IMR-90 (cell line): ENCODE data around the gene PHF11. TPM values are rescaled to one million over a fixed set of nuclear protein-coding genes. Genes with fewer than 3 reads are reported as not detected.
"Not testable (repeated sequence)": the region's sequence is repeated elsewhere in the genome, so short reads cannot be mapped to it uniquely, and the experiment has no call there.

Source experiments
- ATAC-seq: fragments of 200-7000 bp; cut with Tn5 transposase; 2 replicates; pipeline ENCODE4 v1.9.1; 2020; ENCODE audit warnings: low read depth, mild to moderate bottlenecking, moderate library complexity
- BruUV-seq: library from RNA; stranded (reverse); fragments of 400-500 nt; replicated peaks from 2 replicates; lab custom pipeline; 2021; lab: Mats Ljungman, UMichigan
- CTCF ChIA-PET: fragments of 300-600 bp; formaldehyde crosslinking; extraction: SDS; loops from one replicate; lab custom pipeline; 2021; ENCODE audit warnings: antibody characterized with exemption; lab: Yijun Ruan, JAX
- POLR2A ChIA-PET: fragments of 300-600 bp; sonication (Branson Sonifier 250); formaldehyde crosslinking; loops from one replicate; lab custom pipeline; 2022; ENCODE audit warnings: antibody characterized with exemption; ENCODE audit not compliant: unreplicated experiment; lab: Charles Lee
- DNase-seq: peaks from one replicate; pipeline ENCODE4 v3.0.0; 2013
- H2AFZ ChIP-seq: replicated peaks from 2 replicates; pipeline ENCODE3; 2013; ENCODE audit warnings: low read length, mild to moderate bottlenecking; ENCODE audit not compliant: poor library complexity
- H2AK5ac ChIP-seq: 2 replicates; pipeline ENCODE4 v1.6.1; 2013; ENCODE audit warnings: low read depth, low read length, inconsistent platforms
- H2AK9ac ChIP-seq: replicated peaks from 2 replicates; pipeline ENCODE3; 2013; ENCODE audit warnings: mild to moderate bottlenecking, low read depth, low read length, moderate library complexity; ENCODE audit not compliant: poor library complexity
- H2BK120ac ChIP-seq: 2 replicates; pipeline ENCODE4 v1.6.1; 2013; ENCODE audit warnings: low read depth, low read length, inconsistent platforms
- H2BK15ac ChIP-seq: 3 replicates; pipeline ENCODE4 v1.6.1; 2013; ENCODE audit warnings: low read depth, low read length, inconsistent platforms
- H2BK20ac ChIP-seq: 2 replicates; pipeline ENCODE4 v1.6.1; 2013; ENCODE audit warnings: low read depth, mild to moderate bottlenecking, inconsistent platforms, low read length, moderate library complexity
- H2BK5ac ChIP-seq: 2 replicates; pipeline ENCODE4 v1.6.1; 2013; ENCODE audit warnings: mild to moderate bottlenecking, low read depth, low read length, inconsistent platforms; ENCODE audit not compliant: poor library complexity, severe bottlenecking
- H3K14ac ChIP-seq: replicated peaks from 2 replicates; pipeline ENCODE4 v1.6.1; 2013; ENCODE audit warnings: low read depth, low read length, inconsistent platforms
- H3K18ac ChIP-seq: 2 replicates; pipeline ENCODE4 v1.6.1; 2013; ENCODE audit warnings: low read depth, low read length, control low read depth
- H3K23ac ChIP-seq: 2 replicates; pipeline ENCODE4 v1.6.1; 2013; ENCODE audit warnings: low read depth, low read length, inconsistent platforms
- H3K27ac ChIP-seq: 2 replicates; pipeline ENCODE4 v1.5.1; 2013; ENCODE audit warnings: mild to moderate bottlenecking, control low read depth, low read length; ENCODE audit not compliant: insufficient read depth
- H3K27me3 ChIP-seq: 2 replicates; pipeline ENCODE4 v1.6.1; 2013; ENCODE audit warnings: low read length; ENCODE audit not compliant: control insufficient read depth, insufficient read depth
- H3K36me3 ChIP-seq: 2 replicates; pipeline ENCODE4 v1.6.1; 2013; ENCODE audit warnings: low read length, mixed read lengths; ENCODE audit not compliant: control insufficient read depth, insufficient read depth
- H3K4ac ChIP-seq: 2 replicates; pipeline ENCODE4 v1.6.1; 2013; ENCODE audit warnings: low read depth, low read length, inconsistent platforms
- H3K4me1 ChIP-seq: 2 replicates; pipeline ENCODE4 v1.6.1; 2013; ENCODE audit warnings: low read length, mixed read lengths; ENCODE audit not compliant: control insufficient read depth, insufficient read depth
- H3K4me2 ChIP-seq: 2 replicates; pipeline ENCODE4 v1.6.1; 2013; ENCODE audit warnings: low read depth, mild to moderate bottlenecking, control low read depth, low read length, moderate library complexity
- H3K4me3 ChIP-seq: 2 replicates; pipeline ENCODE4 v1.5.1; 2013; ENCODE audit warnings: low read depth, mild to moderate bottlenecking, control low read depth, low read length, moderate library complexity; ENCODE audit not compliant: insufficient read depth
- H3K56ac ChIP-seq: 2 replicates; pipeline ENCODE4 v1.6.1; 2013; ENCODE audit warnings: low read length, inconsistent platforms; ENCODE audit not compliant: insufficient read depth; ENCODE audit errors: extremely low read depth
- H3K79me1 ChIP-seq, 2 experiments: 2 replicates each; pipeline ENCODE4 v1.6.1; 2013; ENCODE audit warnings: low read length in 2 of 2, inconsistent platforms in 1 of 2, low read depth in 1 of 2
- H3K9ac ChIP-seq: 2 replicates; pipeline ENCODE4 v1.6.1; 2013; ENCODE audit warnings: low read depth, low read length, control low read depth
- H3K9me1 ChIP-seq: 2 replicates; pipeline ENCODE4 v1.6.1; 2013; ENCODE audit warnings: low read length, inconsistent platforms; ENCODE audit not compliant: insufficient read depth
- H3K9me3 ChIP-seq: 2 replicates; pipeline ENCODE4 v1.6.1; 2013; ENCODE audit warnings: low read length; ENCODE audit not compliant: control insufficient read depth, insufficient read depth
- H4K20me1 ChIP-seq: 2 replicates; pipeline ENCODE4 v1.6.1; 2013; ENCODE audit warnings: low read length, inconsistent platforms; ENCODE audit not compliant: insufficient read depth
- H4K5ac ChIP-seq: 2 replicates; pipeline ENCODE4 v1.6.1; 2013; ENCODE audit warnings: mild to moderate bottlenecking, low read depth, low read length, control low read depth
- H4K8ac ChIP-seq, 2 experiments: 2 replicates each; pipeline ENCODE4 v1.6.1; 2013; ENCODE audit warnings: low read depth in 2 of 2, low read length in 2 of 2, control low read depth in 1 of 2, inconsistent platforms in 1 of 2
- H4K91ac ChIP-seq: 2 replicates; pipeline ENCODE4 v1.6.1; 2013; ENCODE audit warnings: low read depth, low read length, inconsistent platforms; ENCODE audit not compliant: insufficient read depth
- CEBPB ChIP-seq: IDR thresholded peaks from 2 replicates; pipeline ENCODE4 v1.6.1; 2012; ENCODE audit warnings: low read depth, low read length, improper control_type of control experiment
- WGBS, 2 experiments: methylation state at CpG; one replicate each; pipeline versions ENCODE4 v1.1.5 to v1.1.7; 2013; ENCODE audit warnings: missing lambda C conversion rate in 2 of 2; ENCODE audit not compliant: insufficient read length in 1 of 2; ENCODE audit errors: extremely low coverage in 2 of 2; 5-methylcytosine and 5-hydroxymethylcytosine counted together
- dilution Hi-C: fragments of 300-500 bp; cut with HindIII; formaldehyde crosslinking; loops from one replicate; pipeline ENCODE4 v1.14.3; 2018; ENCODE audit warnings: low sequenced_read_pairs; ENCODE audit not compliant: unreplicated experiment
- in situ Hi-C: fragments of 300-500 bp; cut with MboI; formaldehyde crosslinking; loops from 3 replicates; pipeline ENCODE4 v1.14.3; 2019; ENCODE audit warnings: low sequenced_read_pairs, inconsistent platforms, mixed read lengths
- intact Hi-C: fragments of 100-400 bp; cut with micrococcal nuclease; formaldehyde crosslinking; loops from 2 replicates; pipeline ENCODE4 v1.10.0; 2022
- polyA plus RNA-seq, 3 experiments: library from polyadenylated mRNA; depleted of rRNA; stranded (reverse); fragments of >200 nt; gene quantifications; 2 replicates each; pipeline ENCODE4 v1.2.3, GENCODE V29; 2012; ENCODE audit warnings: low replicate concordance in 1 of 3
- total RNA-seq: library from RNA; depleted of rRNA; stranded (reverse); fragments of >200 nt; gene quantifications from 2 replicates; pipeline ENCODE4 v1.2.3, GENCODE V29; 2012
- TF ChIP-seq, protein P1 (sequence below): fragments of 150-350 bp; IDR thresholded peaks from 2 replicates; pipeline ENCODE4 v1.6.1; 2016; ENCODE audit warnings: low read depth, mild to moderate bottlenecking, low read length, moderate library complexity, borderline replicate concordance

The PHF11 gene
- total and polyA plus RNA-seq, 2 of the 4 experiments (the other 2 are of a cell fraction) = 3.9 to 15.4 TPM

GRCh38 chr13:49563516-49563915, 67.8 kb downstream of the PHF11 start:
- no peak overlapping the region for H2AFZ ChIP-seq
- no peak for ATAC-seq
- no peak overlapping the region for H3K18ac ChIP-seq
- no peak overlapping the region for H3K14ac ChIP-seq
- no TSS peak for BruUV-seq
- H4K91ac ChIP-seq = no peak overlapping the region
- H3K79me1 ChIP-seq = peaks cover 0 to 19% of the 10 kb centered on the region in 2 experiments; a peak in 3 of 4 replicates
- TF ChIP-seq, protein P1, sequence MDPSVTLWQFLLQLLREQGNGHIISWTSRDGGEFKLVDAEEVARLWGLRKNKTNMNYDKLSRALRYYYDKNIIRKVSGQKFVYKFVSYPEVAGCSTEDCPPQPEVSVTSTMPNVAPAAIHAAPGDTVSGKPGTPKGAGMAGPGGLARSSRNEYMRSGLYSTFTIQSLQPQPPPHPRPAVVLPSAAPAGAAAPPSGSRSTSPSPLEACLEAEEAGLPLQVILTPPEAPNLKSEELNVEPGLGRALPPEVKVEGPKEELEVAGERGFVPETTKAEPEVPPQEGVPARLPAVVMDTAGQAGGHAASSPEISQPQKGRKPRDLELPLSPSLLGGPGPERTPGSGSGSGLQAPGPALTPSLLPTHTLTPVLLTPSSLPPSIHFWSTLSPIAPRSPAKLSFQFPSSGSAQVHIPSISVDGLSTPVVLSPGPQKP = no peak
- peak; percentile 81 for TF ChIP-seq CEBPB
- no CpG with 5 or more reads among the region's 5 CpGs for WGBS, 2 experiments
- H2BK20ac ChIP-seq = no peak overlapping the region
- H3K56ac ChIP-seq = no peak overlapping the region
- H3K27ac ChIP-seq = no peak overlapping the region
- POLR2A ChIA-PET = no interaction called here
- H2BK120ac ChIP-seq = no peak overlapping the region
- CTCF ChIA-PET = no interaction called here
- no peak overlapping the region for H3K23ac ChIP-seq
- peaks cover 7% of the 10 kb centered on the region for H3K4me1 ChIP-seq
- dilution Hi-C loops = no loop called here
- H2BK15ac ChIP-seq = no peak overlapping the region
- H3K4me3 ChIP-seq = no peak overlapping the region
- DNase-seq = peak; percentile 28
- no peak overlapping the region for H3K9ac ChIP-seq
- in situ Hi-C loops = no loop called here
- H3K9me1 ChIP-seq = peaks cover 10% of the 10 kb centered on the region
- no peaks in the 10 kb centered on the region for H4K20me1 ChIP-seq
- intact Hi-C loops = no loop called here
- peaks cover 10% of the 10 kb centered on the region for H3K36me3 ChIP-seq
- no peak overlapping the region for H4K8ac ChIP-seq
- H3K9me3 ChIP-seq = no peaks in the 10 kb centered on the region
- H2BK5ac ChIP-seq = no peak overlapping the region
- no peak overlapping the region for H2AK9ac ChIP-seq
- no peak overlapping the region for H2AK5ac ChIP-seq
- no peak overlapping the region for H3K4me2 ChIP-seq
- H3K4ac ChIP-seq = no peak overlapping the region
- H3K27me3 ChIP-seq = no peaks in the 10 kb centered on the region
- no peak overlapping the region for H4K5ac ChIP-seq

DNA sequence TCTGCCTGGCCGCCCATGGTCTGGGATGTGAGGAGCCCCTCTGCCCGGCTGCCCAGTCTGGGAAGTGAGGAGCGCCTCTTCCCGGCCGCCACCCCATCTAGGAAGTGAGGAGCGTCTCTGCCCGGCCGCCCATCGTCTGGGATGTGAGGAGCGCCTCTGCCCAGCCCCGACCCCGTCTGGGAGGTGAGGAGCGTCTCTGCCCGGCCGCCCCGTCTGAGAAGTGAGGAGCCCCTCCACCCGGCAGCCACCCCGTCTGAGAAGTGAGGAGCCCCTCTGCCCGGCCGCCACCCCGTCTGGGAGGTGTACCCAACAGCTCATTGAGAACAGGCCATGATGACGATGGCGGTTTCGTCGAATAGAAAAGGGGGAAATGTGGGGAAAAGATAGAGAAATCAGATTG, 69.7 kb downstream of the PHF11 start:
- H3K4ac ChIP-seq, H3K27ac ChIP-seq, dilution Hi-C loops, H2AK9ac ChIP-seq, H3K4me3 ChIP-seq, H3K9me1 ChIP-seq, H3K23ac ChIP-seq, ATAC-seq, H3K14ac ChIP-seq, H3K18ac ChIP-seq, H3K4me1 ChIP-seq, CTCF ChIA-PET, DNase-seq, H4K5ac ChIP-seq, H3K9me3 ChIP-seq, H3K56ac ChIP-seq, H2AK5ac ChIP-seq, H4K91ac ChIP-seq, H4K20me1 ChIP-seq, intact Hi-C loops, H2BK5ac ChIP-seq, H2BK120ac ChIP-seq, H4K8ac ChIP-seq, BruUV-seq, in situ Hi-C loops, H3K4me2 ChIP-seq, H3K27me3 ChIP-seq, H2BK15ac ChIP-seq, H2BK20ac ChIP-seq, POLR2A ChIA-PET, H3K9ac ChIP-seq, H2AFZ ChIP-seq, H3K36me3 ChIP-seq: not testable (repeated sequence)
- WGBS, 2 experiments = no CpG with 5 or more reads among the region's 25 CpGs
- H3K79me1 ChIP-seq = peaks cover 0 to 21% of the 10 kb centered on the region in 2 experiments; a peak in 3 of 4 replicates
